Panc1 (cell line): ENCODE results near the gene IGF1. TPM values are rescaled to one million over a fixed set of nuclear protein-coding genes. Genes with fewer than 3 reads are reported as not detected.

ENCODE experiments used
- ATAC-seq: fragments of 200-7000 bp; cut with Tn5 transposase; 2 replicates; pipeline ENCODE4 v1.9.1; 2020; ENCODE audit warnings: mild to moderate bottlenecking, moderate library complexity
- BruUV-seq: library from RNA; stranded (reverse); fragments of 400-500 nt; replicated peaks from 2 replicates; lab custom pipeline; 2021; lab: Mats Ljungman, UMichigan
- CTCF ChIA-PET: fragments of 300-600 bp; sonication (Branson Sonifier 250); formaldehyde crosslinking; loops from one replicate; lab custom pipeline; 2022; ENCODE audit warnings: antibody characterized with exemption; lab: Charles Lee
- POLR2A ChIA-PET: fragments of 300-600 bp; sonication (Branson Sonifier 250); formaldehyde crosslinking; loops from one replicate; lab custom pipeline; 2022; ENCODE audit warnings: antibody characterized with exemption; lab: Charles Lee
- DNase-seq: peaks from one replicate; pipeline ENCODE4 v3.0.0-alpha.2; 2010; ENCODE audit warnings: low read depth, low spot score
- H3K27ac ChIP-seq: 2 replicates; pipeline ENCODE4 v1.5.1; 2011; ENCODE audit warnings: mild to moderate bottlenecking, low read length, inconsistent platforms
- H3K27me3 ChIP-seq: fragments of 200-500 bp; sonication (Bioruptor generic); 2 replicates; pipeline ENCODE4 v1.6.0; 2014; ENCODE audit warnings: low read length, inconsistent platforms; ENCODE audit not compliant: control insufficient read depth, insufficient read depth
- H3K36me3 ChIP-seq: fragments of 200-500 bp; sonication (Bioruptor generic); 2 replicates; pipeline ENCODE4 v1.5.1; 2014; ENCODE audit warnings: inconsistent platforms, mild to moderate bottlenecking, low read length, moderate library complexity; ENCODE audit not compliant: control insufficient read depth, insufficient read depth
- H3K4me1 ChIP-seq: 2 replicates; pipeline ENCODE4 v1.5.1; 2011; ENCODE audit warnings: inconsistent platforms, mild to moderate bottlenecking, low read length, moderate library complexity; ENCODE audit not compliant: control insufficient read depth, insufficient read depth
- H3K4me3 ChIP-seq, 2 experiments: 2 replicates each; pipeline ENCODE4 v1.5.1; 2011 to 2012; ENCODE audit warnings: low read depth in 2 of 2, low read length in 2 of 2, mild to moderate bottlenecking in 2 of 2, inconsistent platforms in 1 of 2, moderate library complexity in 1 of 2
- H3K9me3 ChIP-seq: fragments of 200-500 bp; sonication (Bioruptor generic); 2 replicates; pipeline ENCODE4 v1.5.1; 2014; ENCODE audit warnings: low read depth, mild to moderate bottlenecking, inconsistent platforms, low read length, moderate library complexity; ENCODE audit not compliant: control insufficient read depth, insufficient read depth
- CTCF ChIP-seq: fragments of 450-650 bp; IDR thresholded peaks from 2 replicates; pipeline ENCODE4 v1.5.1; 2017; ENCODE audit warnings: mild to moderate bottlenecking
- POLR2AphosphoS5 ChIP-seq: IDR thresholded peaks from 2 replicates; pipeline ENCODE4 v1.6.1; 2012; ENCODE audit warnings: mild to moderate bottlenecking, low read depth, low read length, moderate library complexity
- REST ChIP-seq, 2 experiments: IDR thresholded peaks; 2 replicates each; pipeline ENCODE4 v1.6.1; 2011 to 2012; ENCODE audit warnings: low read depth in 2 of 2, control low read depth in 1 of 2, low read length in 1 of 2, mild to moderate bottlenecking in 1 of 2, moderate library complexity in 1 of 2; ENCODE audit not compliant: insufficient read depth in 1 of 2
- SIN3A ChIP-seq: IDR thresholded peaks from 2 replicates; pipeline ENCODE4 v1.6.1; 2012; ENCODE audit warnings: low read depth, mild to moderate bottlenecking, low read length, moderate library complexity, borderline replicate concordance; ENCODE audit not compliant: insufficient read depth
- TCF7L2 ChIP-seq: IDR thresholded peaks from 2 replicates; pipeline ENCODE4 v1.6.1; 2011; ENCODE audit warnings: mild to moderate bottlenecking, low read depth, low read length, inconsistent platforms
- in situ Hi-C: cut with HindIII; loops from 2 replicates; pipeline ENCODE4 v1.10.0; 2016; ENCODE audit warnings: low sequenced_read_pairs, low pct_unique_long_range_greater_than_20kb
- intact Hi-C: fragments of 100-400 bp; cut with micrococcal nuclease; formaldehyde crosslinking; loops from one replicate; pipeline ENCODE4 v1.10.0; 2022; ENCODE audit not compliant: unreplicated experiment
- total RNA-seq: library from RNA; stranded (reverse); gene quantifications from one replicate; pipeline ENCODE4 v1.2.1, GENCODE V29; 2021; ENCODE audit not compliant: unreplicated experiment

IGF1 gene
- total RNA-seq, 1 experiment from 2014 or later: not detected

GRCh38 chr12:102459314-102459713 lies 21.0 kb downstream of the IGF1 start:
- Histone ChIP-seq H3K4me1 (no peaks in the 10 kb centered on the region), H3K9me3 (no peaks in the 10 kb centered on the region), H3K27me3 (no peaks in the 10 kb centered on the region), H3K27ac (no peak overlapping the region), H3K36me3 (no peaks in the 10 kb centered on the region), H3K4me3 (no peak overlapping the region)
- no peak for DNase-seq
- no peak for TF ChIP-seq SIN3A
- TF ChIP-seq CTCF: no peak
- no peak for TF ChIP-seq TCF7L2
- TF ChIP-seq REST (IDR thresholded peaks at IDR 0.05; ENCODE audit: insufficient read depth in 1 of 2, low read depth in 2 of 2, low read length in 1 of 2): no peak
- no peak for TF ChIP-seq POLR2AphosphoS5
- ChIA-PET POLR2A (no interaction called here), CTCF (no interaction called here)
- ATAC-seq: no peak
- intact Hi-C loops: no loop called here
- in situ Hi-C loops: no loop called here
- BruUV-seq: no TSS peak

GRCh38 chr12:102454808-102455760 lies 25.3 kb downstream of the IGF1 start:
- H3K4me3 ChIP-seq: no peak overlapping the region
- no peaks in the 10 kb centered on the region for H3K27me3 ChIP-seq
- no peaks in the 10 kb centered on the region for H3K9me3 ChIP-seq
- ATAC-seq (no peak), DNase-seq (no peak)
- POLR2A ChIA-PET: no interaction called here
- no peaks in the 10 kb centered on the region for H3K36me3 ChIP-seq
- no peaks in the 10 kb centered on the region for H3K4me1 ChIP-seq
- in situ Hi-C loops (no loop called here), intact Hi-C loops (no loop called here)
- BruUV-seq: no TSS peak
- H3K27ac ChIP-seq: no peak overlapping the region
- TF ChIP-seq POLR2AphosphoS5 (no peak), CTCF (no peak), REST (IDR thresholded peaks at IDR 0.05; ENCODE audit: insufficient read depth in 1 of 2, low read depth in 2 of 2, low read length in 1 of 2) (no peak), TCF7L2 (no peak), SIN3A (no peak)
- CTCF ChIA-PET: no interaction called here
